WTC11 (cell line): ENCODE measurements around the gene CDKL5.

Source experiments
- CREB1 ChIP-seq: sonication (generic); formaldehyde crosslinking; IDR thresholded peaks from 2 replicates; pipeline ENCODE4 v1.8.0; 2023; ENCODE audit warnings: mild to moderate bottlenecking, missing genetic modification reagents
- ETV6 ChIP-seq: sonication (generic); formaldehyde crosslinking; IDR thresholded peaks from 2 replicates; pipeline ENCODE4 v1.8.1; 2022; ENCODE audit warnings: mild to moderate bottlenecking, missing genetic modification reagents
- TCF7 ChIP-seq: sonication (generic); formaldehyde crosslinking; IDR thresholded peaks from 2 replicates; pipeline ENCODE4 v1.8.0; 2022; ENCODE audit warnings: mild to moderate bottlenecking, low read depth, missing genetic modification reagents, moderate library complexity
- TEAD1 ChIP-seq: sonication (generic); formaldehyde crosslinking; IDR thresholded peaks from 2 replicates; pipeline ENCODE4 v1.8.0; 2022; ENCODE audit warnings: mild to moderate bottlenecking, missing genetic modification reagents
- ZNF121 ChIP-seq: sonication (generic); formaldehyde crosslinking; IDR thresholded peaks from 2 replicates; pipeline ENCODE4 v1.8.0; 2023; ENCODE audit warnings: missing genetic modification reagents
- TF ChIP-seq, protein P1 (sequence below): fragments of 200-600 bp; IDR thresholded peaks from 2 replicates; pipeline ENCODE4 v1.8.0; 2022; ENCODE audit warnings: antibody characterized with exemption
- TF ChIP-seq, protein P2 (sequence below): sonication (generic); formaldehyde crosslinking; IDR thresholded peaks from 2 replicates; pipeline ENCODE4 v1.8.0; 2022; ENCODE audit warnings: missing genetic modification reagents
- TF ChIP-seq, protein P3 (sequence below): sonication (generic); formaldehyde crosslinking; IDR thresholded peaks from 2 replicates; pipeline ENCODE4 v1.8.1; 2023; ENCODE audit warnings: mild to moderate bottlenecking, missing genetic modification reagents

DNA sequence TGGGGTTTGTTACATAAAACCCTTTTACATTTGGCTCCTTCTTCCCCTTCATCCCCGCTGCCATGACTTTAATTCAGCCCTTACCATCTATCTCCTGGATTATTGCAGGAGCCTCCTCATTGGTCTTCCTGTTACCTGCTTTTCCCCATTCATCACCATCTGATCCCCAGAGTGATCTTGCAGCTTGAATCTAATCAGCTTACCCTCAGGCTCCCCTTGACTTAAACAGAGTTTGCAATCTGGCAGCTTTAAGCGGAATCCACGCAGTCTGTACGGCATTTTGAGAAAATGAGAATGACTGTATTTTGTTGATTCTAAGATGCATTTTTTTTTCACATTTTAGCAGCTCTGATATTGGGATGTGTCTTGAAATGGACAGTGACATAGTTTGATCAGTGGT, 267.1 kb downstream of the CDKL5 start:
- TF ChIP-seq, protein P1, sequence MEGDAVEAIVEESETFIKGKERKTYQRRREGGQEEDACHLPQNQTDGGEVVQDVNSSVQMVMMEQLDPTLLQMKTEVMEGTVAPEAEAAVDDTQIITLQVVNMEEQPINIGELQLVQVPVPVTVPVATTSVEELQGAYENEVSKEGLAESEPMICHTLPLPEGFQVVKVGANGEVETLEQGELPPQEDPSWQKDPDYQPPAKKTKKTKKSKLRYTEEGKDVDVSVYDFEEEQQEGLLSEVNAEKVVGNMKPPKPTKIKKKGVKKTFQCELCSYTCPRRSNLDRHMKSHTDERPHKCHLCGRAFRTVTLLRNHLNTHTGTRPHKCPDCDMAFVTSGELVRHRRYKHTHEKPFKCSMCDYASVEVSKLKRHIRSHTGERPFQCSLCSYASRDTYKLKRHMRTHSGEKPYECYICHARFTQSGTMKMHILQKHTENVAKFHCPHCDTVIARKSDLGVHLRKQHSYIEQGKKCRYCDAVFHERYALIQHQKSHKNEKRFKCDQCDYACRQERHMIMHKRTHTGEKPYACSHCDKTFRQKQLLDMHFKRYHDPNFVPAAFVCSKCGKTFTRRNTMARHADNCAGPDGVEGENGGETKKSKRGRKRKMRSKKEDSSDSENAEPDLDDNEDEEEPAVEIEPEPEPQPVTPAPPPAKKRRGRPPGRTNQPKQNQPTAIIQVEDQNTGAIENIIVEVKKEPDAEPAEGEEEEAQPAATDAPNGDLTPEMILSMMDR: no peak
- TF ChIP-seq TEAD1 (CRISPR knock-in tag): no peak
- TF ChIP-seq ETV6: no peak
- TF ChIP-seq ZNF121: no peak
- TF ChIP-seq, protein P2, sequence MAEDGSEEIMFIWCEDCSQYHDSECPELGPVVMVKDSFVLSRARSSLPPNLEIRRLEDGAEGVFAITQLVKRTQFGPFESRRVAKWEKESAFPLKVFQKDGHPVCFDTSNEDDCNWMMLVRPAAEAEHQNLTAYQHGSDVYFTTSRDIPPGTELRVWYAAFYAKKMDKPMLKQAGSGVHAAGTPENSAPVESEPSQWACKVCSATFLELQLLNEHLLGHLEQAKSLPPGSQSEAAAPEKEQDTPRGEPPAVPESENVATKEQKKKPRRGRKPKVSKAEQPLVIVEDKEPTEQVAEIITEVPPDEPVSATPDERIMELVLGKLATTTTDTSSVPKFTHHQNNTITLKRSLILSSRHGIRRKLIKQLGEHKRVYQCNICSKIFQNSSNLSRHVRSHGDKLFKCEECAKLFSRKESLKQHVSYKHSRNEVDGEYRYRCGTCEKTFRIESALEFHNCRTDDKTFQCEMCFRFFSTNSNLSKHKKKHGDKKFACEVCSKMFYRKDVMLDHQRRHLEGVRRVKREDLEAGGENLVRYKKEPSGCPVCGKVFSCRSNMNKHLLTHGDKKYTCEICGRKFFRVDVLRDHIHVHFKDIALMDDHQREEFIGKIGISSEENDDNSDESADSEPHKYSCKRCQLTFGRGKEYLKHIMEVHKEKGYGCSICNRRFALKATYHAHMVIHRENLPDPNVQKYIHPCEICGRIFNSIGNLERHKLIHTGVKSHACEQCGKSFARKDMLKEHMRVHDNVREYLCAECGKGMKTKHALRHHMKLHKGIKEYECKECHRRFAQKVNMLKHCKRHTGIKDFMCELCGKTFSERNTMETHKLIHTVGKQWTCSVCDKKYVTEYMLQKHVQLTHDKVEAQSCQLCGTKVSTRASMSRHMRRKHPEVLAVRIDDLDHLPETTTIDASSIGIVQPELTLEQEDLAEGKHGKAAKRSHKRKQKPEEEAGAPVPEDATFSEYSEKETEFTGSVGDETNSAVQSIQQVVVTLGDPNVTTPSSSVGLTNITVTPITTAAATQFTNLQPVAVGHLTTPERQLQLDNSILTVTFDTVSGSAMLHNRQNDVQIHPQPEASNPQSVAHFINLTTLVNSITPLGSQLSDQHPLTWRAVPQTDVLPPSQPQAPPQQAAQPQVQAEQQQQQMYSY (CRISPR knock-in tag): no peak
- no peak for TF ChIP-seq CREB1
- TF ChIP-seq, protein P3, sequence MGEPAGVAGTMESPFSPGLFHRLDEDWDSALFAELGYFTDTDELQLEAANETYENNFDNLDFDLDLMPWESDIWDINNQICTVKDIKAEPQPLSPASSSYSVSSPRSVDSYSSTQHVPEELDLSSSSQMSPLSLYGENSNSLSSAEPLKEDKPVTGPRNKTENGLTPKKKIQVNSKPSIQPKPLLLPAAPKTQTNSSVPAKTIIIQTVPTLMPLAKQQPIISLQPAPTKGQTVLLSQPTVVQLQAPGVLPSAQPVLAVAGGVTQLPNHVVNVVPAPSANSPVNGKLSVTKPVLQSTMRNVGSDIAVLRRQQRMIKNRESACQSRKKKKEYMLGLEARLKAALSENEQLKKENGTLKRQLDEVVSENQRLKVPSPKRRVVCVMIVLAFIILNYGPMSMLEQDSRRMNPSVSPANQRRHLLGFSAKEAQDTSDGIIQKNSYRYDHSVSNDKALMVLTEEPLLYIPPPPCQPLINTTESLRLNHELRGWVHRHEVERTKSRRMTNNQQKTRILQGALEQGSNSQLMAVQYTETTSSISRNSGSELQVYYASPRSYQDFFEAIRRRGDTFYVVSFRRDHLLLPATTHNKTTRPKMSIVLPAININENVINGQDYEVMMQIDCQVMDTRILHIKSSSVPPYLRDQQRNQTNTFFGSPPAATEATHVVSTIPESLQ (CRISPR knock-in tag): no peak
- no peak for TF ChIP-seq TCF7
